ENCODE results near the gene SIAE.

The SIAE gene

GRCh38 chr11:124627546-124627945 is 46.0 kb downstream of the SIAE start:
- H3K27ac ChIP-seq: no peak overlapping the region
- TF ChIP-seq, protein P1, sequence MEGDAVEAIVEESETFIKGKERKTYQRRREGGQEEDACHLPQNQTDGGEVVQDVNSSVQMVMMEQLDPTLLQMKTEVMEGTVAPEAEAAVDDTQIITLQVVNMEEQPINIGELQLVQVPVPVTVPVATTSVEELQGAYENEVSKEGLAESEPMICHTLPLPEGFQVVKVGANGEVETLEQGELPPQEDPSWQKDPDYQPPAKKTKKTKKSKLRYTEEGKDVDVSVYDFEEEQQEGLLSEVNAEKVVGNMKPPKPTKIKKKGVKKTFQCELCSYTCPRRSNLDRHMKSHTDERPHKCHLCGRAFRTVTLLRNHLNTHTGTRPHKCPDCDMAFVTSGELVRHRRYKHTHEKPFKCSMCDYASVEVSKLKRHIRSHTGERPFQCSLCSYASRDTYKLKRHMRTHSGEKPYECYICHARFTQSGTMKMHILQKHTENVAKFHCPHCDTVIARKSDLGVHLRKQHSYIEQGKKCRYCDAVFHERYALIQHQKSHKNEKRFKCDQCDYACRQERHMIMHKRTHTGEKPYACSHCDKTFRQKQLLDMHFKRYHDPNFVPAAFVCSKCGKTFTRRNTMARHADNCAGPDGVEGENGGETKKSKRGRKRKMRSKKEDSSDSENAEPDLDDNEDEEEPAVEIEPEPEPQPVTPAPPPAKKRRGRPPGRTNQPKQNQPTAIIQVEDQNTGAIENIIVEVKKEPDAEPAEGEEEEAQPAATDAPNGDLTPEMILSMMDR (conservative IDR thresholded peaks at IDR 0.05): no peak
- no peak for TF ChIP-seq ZFX (IDR thresholded peaks at IDR 0.05)

- TF ChIP-seq, protein P1 (conservative IDR thresholded peaks at IDR 0.05): no peak
- TF ChIP-seq ZFX (IDR thresholded peaks at IDR 0.05): no peak
- peak overlapping the region; percentile 90 for H3K27ac ChIP-seq
These were observed 47.9 kb downstream of the SIAE start for GRCh38 chr11:124625504-124626168.

GRCh38 chr11:124623861-124624525 is 49.5 kb downstream of the SIAE start:
- H3K27ac ChIP-seq: no peak overlapping the region
- TF ChIP-seq, protein P1 (conservative IDR thresholded peaks at IDR 0.05): no peak
- TF ChIP-seq ZFX (IDR thresholded peaks at IDR 0.05): no peak

GRCh38 chr11:124622531-124623451 is 50.7 kb downstream of the SIAE start, which contains the start of gene TBRG1:
Gene TBRG1, plus strand, starts transcription at chr11:124622864. Its CDS starts 220 bp downstream, at chr11:124623084.
- H3K27ac ChIP-seq: peak within 1 kb of the TSS; percentile 97

GRCh38 chr11:124618863-124619262 is 54.7 kb downstream of the SIAE start:
- TF ChIP-seq ZFX (IDR thresholded peaks at IDR 0.05): no peak
- TF ChIP-seq, protein P1 (conservative IDR thresholded peaks at IDR 0.05): no peak
- peak overlapping the region; percentile 56 for H3K27ac ChIP-seq

More at GRCh38 chr11:124622531-124623451, 50.7 kb downstream of the SIAE start, which contains the start of gene TBRG1:
- peak; percentile 71; the same call in 1 of the 2 replicates for TF ChIP-seq ZFX (IDR thresholded peaks at IDR 0.05)
- TF ChIP-seq, protein P1 (conservative IDR thresholded peaks at IDR 0.05): no peak

DNA sequence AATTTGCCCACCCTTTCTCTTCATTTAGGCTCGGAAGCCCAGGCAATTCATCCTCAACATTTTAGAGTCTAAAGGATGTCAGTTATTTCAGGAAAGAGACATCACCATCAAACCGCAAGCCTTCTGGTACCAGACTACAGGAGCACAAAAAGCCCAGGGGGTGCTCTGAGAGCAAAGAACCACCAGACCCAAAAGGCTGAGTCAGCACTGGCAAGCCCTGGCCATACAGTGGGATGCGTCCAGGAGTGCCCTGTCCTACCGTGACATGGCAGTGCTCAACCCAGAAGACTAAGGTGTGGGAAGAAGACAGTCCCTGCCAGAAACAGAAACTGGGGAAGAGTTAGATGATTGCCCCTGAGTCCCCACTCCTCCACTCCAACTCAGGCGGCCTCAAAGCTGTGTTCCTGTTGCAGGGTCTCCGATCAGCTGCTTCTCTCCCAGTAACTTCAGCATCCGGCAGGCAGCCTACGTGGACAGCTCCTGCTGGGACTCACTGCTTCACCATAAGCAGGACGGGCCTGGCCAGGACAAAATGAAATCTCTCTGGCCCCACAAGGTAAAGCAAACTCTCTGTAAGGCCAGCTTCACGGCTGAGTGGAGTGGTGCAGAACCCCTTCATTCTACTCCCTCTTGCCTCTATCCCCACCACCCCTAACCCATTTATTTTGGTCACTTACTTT is 60.8 kb downstream of the SIAE start:
- no peak overlapping the region for H3K27ac ChIP-seq
- TF ChIP-seq ZFX (IDR thresholded peaks at IDR 0.05): no peak
- TF ChIP-seq, protein P1 (conservative IDR thresholded peaks at IDR 0.05): no peak
